Measurements from ENCODE around the gene FABP1.

FABP1 gene

GRCh38 chr2:88121678-88122077 lies 6.2 kb downstream of the FABP1 start:
- no peak for DNase-seq (ENCODE audit: low spot score)
- POLR2A ChIA-PET (ENCODE audit: low non-redundant PET), result no interaction called here
- CTCF ChIA-PET, result no interaction called here
- no peak for TF ChIP-seq CTCF (conservative IDR thresholded peaks at IDR 0.05; ENCODE audit: low read depth)
- H3K27ac ChIP-seq, result no peak overlapping the region

GRCh38 chr2:88117973-88118372 lies 9.9 kb downstream of the FABP1 start:
- no peak overlapping the region for H3K27ac ChIP-seq
- CTCF ChIA-PET, result no interaction called here
- POLR2A ChIA-PET (ENCODE audit: low non-redundant PET), result no interaction called here
- peak; percentile 4 for DNase-seq (ENCODE audit: low spot score)
- TF ChIP-seq CTCF (conservative IDR thresholded peaks at IDR 0.05; ENCODE audit: low read depth), result no peak

- H3K27ac ChIP-seq, result no peak overlapping the region
- no peak for DNase-seq (ENCODE audit: low spot score)
- CTCF ChIA-PET, result interaction anchor here (0.6 kb wide), 1 partner anchor 25 kb away, joined by 6 read pairs; no protein-coding TSS in a partner anchor
- POLR2A ChIA-PET (ENCODE audit: low non-redundant PET), result no interaction called here
- TF ChIP-seq CTCF (conservative IDR thresholded peaks at IDR 0.05; ENCODE audit: low read depth), result no peak
Observed at GRCh38 chr2:88116669-88117432, 11.0 kb downstream of the FABP1 start.

- ChIA-PET POLR2A (ENCODE audit: low non-redundant PET) (no interaction called here), CTCF (interaction anchor here (0.6 kb wide), 2 partner anchors 26 to 54 kb away, joined by 3 to 6 read pairs; no protein-coding TSS in a partner anchor)
- no peak for DNase-seq (ENCODE audit: low spot score)
- TF ChIP-seq CTCF (conservative IDR thresholded peaks at IDR 0.05; ENCODE audit: low read depth), result no peak
- no peak overlapping the region for H3K27ac ChIP-seq
Observed at GRCh38 chr2:88115825-88116518, 11.9 kb downstream of the FABP1 start.

- ChIA-PET POLR2A (ENCODE audit: low non-redundant PET) (no interaction called here), CTCF (no interaction called here)
- no peak for DNase-seq (ENCODE audit: low spot score)
- no peak overlapping the region for H3K27ac ChIP-seq
- TF ChIP-seq CTCF (conservative IDR thresholded peaks at IDR 0.05; ENCODE audit: low read depth), result no peak
Observed at GRCh38 chr2:88114889-88115288, 13.0 kb downstream of the FABP1 start.

GRCh38 chr2:88113069-88113468 lies 14.8 kb downstream of the FABP1 start:
- ChIA-PET CTCF (interaction anchor here (0.5 kb wide), 1 partner anchor 685 kb away, joined by 3 read pairs; no protein-coding TSS in a partner anchor), POLR2A (ENCODE audit: low non-redundant PET) (no interaction called here)
- no peak for DNase-seq (ENCODE audit: low spot score)
- H3K27ac ChIP-seq, result no peak overlapping the region
- TF ChIP-seq CTCF (conservative IDR thresholded peaks at IDR 0.05; ENCODE audit: low read depth), result no peak

All from RWPE1 (cell line).